Measurements from ENCODE around the gene MFSD6.

GRCh38 chr2:190450363-190450762 is 42.2 kb downstream of the MFSD6 start:
- TF ChIP-seq EZH2 (IDR thresholded peaks at IDR 0.05; ENCODE audit: low read length, unreplicated experiment), result no peak
- no peak for TF ChIP-seq CTCF (conservative IDR thresholded peaks at IDR 0.05; ENCODE audit: low read depth, low read length)

Measured in PC-3 (cell line).